22Rv1 (cell line): ENCODE measurements around the gene SRCAP.

Experiments used
- CTCF ChIP-seq: fragments of 450-650 bp; IDR thresholded peaks from 2 replicates; pipeline ENCODE4 v1.5.1; 2017; ENCODE audit warnings: mild to moderate bottlenecking
- ZFX ChIP-seq: fragments of 450-650 bp; IDR thresholded peaks from 2 replicates; pipeline ENCODE4 v1.6.1; 2017; ENCODE audit warnings: antibody characterized with exemption, borderline replicate concordance

- TF ChIP-seq CTCF (no peak), ZFX (no peak)
Observed at GRCh38 chr16:30720086-30720485, 21.1 kb downstream of the SRCAP start.
